Measurements from ENCODE around the gene CEBPZ. TPM values are rescaled to one million over a fixed set of nuclear protein-coding genes. Genes with fewer than 3 reads are reported as not detected.

CEBPZ gene
- total RNA-seq, 1 donor: 64.3 TPM

- no peak for TF ChIP-seq CTCF (IDR thresholded peaks at IDR 0.05; ENCODE audit: insufficient read depth, low read length)
- no peak overlapping the region for H3K4me3 ChIP-seq (ENCODE audit: low read depth, low read length)
- DNase-seq (ENCODE audit: low read depth): no peak
Measured at GRCh38 chr2:37263839-37264238, 32.4 kb upstream of the CEBPZ start.

GRCh38 chr2:37262522-37262921, 31.1 kb upstream of the CEBPZ start:
- TF ChIP-seq CTCF (IDR thresholded peaks at IDR 0.05; ENCODE audit: insufficient read depth, low read length): no peak
- no peak for DNase-seq (ENCODE audit: low read depth)
- no peak overlapping the region for H3K4me3 ChIP-seq (ENCODE audit: low read depth, low read length)

- no peak for DNase-seq (ENCODE audit: low read depth)
- TF ChIP-seq CTCF (IDR thresholded peaks at IDR 0.05; ENCODE audit: insufficient read depth, low read length): no peak
- H3K4me3 ChIP-seq (ENCODE audit: low read depth, low read length): no peak overlapping the region
Measured at GRCh38 chr2:37250869-37251740, 19.7 kb upstream of the CEBPZ start.

GRCh38 chr2:37246205-37246604, 14.8 kb upstream of the CEBPZ start:
- DNase-seq (ENCODE audit: low read depth): no peak
- TF ChIP-seq CTCF (IDR thresholded peaks at IDR 0.05; ENCODE audit: insufficient read depth, low read length): no peak
- H3K4me3 ChIP-seq (ENCODE audit: low read depth, low read length): no peak overlapping the region

GRCh38 chr2:37244755-37245154, 13.4 kb upstream of the CEBPZ start:
- no peak for DNase-seq (ENCODE audit: low read depth)
- H3K4me3 ChIP-seq (ENCODE audit: low read depth, low read length): no peak overlapping the region
- no peak for TF ChIP-seq CTCF (IDR thresholded peaks at IDR 0.05; ENCODE audit: insufficient read depth, low read length)

- no peak for TF ChIP-seq CTCF (IDR thresholded peaks at IDR 0.05; ENCODE audit: insufficient read depth, low read length)
- no peak overlapping the region for H3K4me3 ChIP-seq (ENCODE audit: low read depth, low read length)
- peak; percentile 14 for DNase-seq (ENCODE audit: low read depth)
Measured at GRCh38 chr2:37244017-37244416, 12.6 kb upstream of the CEBPZ start.
